ENCODE data around the gene CNEP1R1. TPM values are rescaled to one million over a fixed set of nuclear protein-coding genes. Genes with fewer than 3 reads are reported as not detected.

CNEP1R1 gene
- total RNA-seq, 4 donors from 2014 or later, result 14.1 to 51.7 (median 29.5) TPM

DNA sequence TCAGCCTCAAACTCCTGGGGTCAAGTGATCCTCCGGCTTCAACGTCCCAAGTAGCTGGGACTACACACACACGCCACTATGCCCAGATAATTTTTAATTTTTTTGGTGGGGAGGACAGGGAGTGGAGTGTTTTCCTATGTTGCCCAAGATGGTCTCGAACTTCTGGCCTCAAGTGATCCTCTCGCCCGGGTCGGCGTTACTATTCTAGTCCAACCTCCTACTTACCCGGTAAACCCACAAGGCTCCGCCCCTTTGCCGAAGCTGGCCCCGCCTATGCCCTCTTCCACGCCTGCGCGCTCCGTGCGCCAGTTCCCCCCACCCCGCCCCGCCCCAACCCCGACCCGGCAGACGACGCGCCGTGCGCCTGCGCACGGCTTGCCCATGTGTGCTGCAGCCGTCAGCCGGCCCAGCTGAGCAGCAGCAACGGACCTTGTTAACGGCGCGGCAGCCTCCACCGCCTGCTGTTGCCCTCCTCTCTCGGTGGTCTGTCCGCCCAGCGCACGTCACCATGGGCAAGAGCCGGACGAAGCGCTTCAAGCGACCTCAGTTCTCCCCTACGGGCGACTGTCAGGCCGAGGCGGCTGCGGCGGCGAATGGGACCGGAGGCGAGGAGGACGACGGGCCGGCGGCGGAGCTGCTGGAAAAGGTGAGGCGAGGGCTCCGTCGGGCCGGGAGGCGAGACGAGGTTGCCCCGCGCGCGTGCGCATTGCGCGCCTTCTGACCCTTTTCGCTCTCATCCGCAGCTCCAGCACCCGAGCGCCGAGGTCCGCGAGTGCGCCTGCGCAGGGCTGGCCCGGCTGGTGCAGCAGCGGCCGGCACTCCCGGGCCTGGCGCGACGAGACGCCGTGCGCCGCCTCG lies 40.8 kb downstream of the CNEP1R1 start, which contains the start of gene HEATR3:
Gene HEATR3, plus strand, starts transcription at position 347 of the 858 bp plus-strand sequence. Its CDS starts 162 bp downstream, at position 509.
- Histone ChIP-seq H3K27me3 (no peaks in the 10 kb centered on the region), H3K36me3 (no peaks in the 10 kb centered on the region), H3K4me1 (peaks cover 0 to 8% of the 10 kb centered on the region in 2 donors), H3K9me3 (no peaks in the 10 kb centered on the region), H3K4me3 (peak within 1 kb of the TSS; percentile 94 to 98), H3K27ac (peak within 1 kb of the TSS; percentile 95 to 98)
- peak; percentile 92 to 97 for DNase-seq
- intact Hi-C loops (cut with DNase I; ENCODE audit: low total_unique reads), result no loop called here
- TF ChIP-seq, protein P1, sequence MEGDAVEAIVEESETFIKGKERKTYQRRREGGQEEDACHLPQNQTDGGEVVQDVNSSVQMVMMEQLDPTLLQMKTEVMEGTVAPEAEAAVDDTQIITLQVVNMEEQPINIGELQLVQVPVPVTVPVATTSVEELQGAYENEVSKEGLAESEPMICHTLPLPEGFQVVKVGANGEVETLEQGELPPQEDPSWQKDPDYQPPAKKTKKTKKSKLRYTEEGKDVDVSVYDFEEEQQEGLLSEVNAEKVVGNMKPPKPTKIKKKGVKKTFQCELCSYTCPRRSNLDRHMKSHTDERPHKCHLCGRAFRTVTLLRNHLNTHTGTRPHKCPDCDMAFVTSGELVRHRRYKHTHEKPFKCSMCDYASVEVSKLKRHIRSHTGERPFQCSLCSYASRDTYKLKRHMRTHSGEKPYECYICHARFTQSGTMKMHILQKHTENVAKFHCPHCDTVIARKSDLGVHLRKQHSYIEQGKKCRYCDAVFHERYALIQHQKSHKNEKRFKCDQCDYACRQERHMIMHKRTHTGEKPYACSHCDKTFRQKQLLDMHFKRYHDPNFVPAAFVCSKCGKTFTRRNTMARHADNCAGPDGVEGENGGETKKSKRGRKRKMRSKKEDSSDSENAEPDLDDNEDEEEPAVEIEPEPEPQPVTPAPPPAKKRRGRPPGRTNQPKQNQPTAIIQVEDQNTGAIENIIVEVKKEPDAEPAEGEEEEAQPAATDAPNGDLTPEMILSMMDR (IDR thresholded peaks at IDR 0.05), result peak in 2 of 4 experiments; percentile 23 to 27
- TF ChIP-seq POLR2A (IDR thresholded peaks at IDR 0.05), result peak; percentile 8 to 56

DNA sequence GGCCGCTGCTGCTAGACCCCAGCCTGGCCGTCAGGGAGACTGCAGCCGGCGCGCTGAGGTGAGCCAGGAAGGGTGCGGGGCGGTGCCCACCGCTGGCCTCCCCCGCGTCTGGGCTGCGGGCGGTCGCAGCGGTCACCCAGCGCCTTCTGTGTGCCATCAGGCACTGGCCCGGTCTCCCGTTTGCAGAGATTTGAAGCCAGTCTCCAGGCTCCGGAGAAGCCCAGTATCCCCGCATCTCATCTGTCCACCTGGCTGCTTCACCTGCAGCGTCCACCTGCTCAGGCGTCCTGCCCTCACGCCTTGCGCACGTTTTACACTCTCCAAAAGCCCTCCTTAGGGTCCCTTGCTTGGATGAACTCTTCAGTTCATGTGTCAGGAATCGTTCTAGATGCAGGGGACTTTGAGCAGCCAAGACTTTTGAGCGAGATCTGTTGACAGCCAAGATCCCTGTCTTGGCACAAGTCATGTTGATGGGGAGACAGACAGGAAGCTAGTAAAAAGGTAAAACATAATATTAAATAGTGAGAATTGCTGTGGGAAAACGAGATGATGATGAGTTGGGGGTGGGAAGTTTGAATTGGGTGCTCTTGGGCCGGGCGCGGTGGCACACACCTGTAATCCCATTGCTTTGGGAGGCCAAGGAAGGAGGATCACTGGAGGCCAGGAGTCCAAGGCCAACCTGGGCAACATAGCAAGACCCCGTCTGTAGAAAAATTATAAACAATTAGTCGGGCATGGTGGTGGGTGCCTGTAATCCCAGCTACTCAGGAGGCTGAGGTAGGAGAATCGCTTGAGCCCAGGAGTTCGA lies 41.7 kb downstream of the CNEP1R1 start:
- H3K4me3 ChIP-seq, result peak overlapping the region; percentile 94 to 98

DNA sequence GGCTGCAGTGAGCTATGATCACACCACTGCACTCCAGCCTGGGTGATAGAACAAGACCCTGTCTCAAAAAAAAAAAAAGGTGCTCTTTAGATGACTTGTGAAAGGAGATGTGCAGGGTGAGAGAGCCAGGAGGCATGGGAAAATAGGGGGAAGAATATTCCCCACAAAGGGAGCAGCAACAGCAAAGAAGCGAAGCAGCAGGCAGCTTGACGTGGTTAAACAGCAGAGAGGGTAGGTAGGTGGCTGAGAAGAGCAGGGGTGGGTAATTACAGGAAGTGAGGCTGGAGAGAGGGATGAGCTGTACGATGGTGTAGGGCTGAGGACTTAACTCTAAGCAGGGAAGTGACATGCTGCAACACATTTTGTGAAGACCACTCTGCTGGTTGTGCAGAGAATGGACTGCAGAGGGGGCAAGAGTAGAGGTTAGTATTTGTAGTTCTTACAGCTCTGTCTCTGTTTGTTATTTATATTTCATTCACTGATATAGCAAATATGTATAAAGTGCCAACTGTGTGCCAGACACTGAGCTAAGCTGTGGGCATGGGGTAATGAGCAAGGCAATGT lies 42.3 kb downstream of the CNEP1R1 start:
- H3K27ac ChIP-seq, result no peak overlapping the region
- no peaks in the 10 kb centered on the region for H3K9me3 ChIP-seq
- no peaks in the 10 kb centered on the region for H3K36me3 ChIP-seq
- H3K4me1 ChIP-seq, result peaks cover 0 to 8% of the 10 kb centered on the region in 2 donors
- H3K4me3 ChIP-seq, result no peak overlapping the region
- peak in 1 of 2 donors; percentile 19 for DNase-seq
- TF ChIP-seq, protein P1 (IDR thresholded peaks at IDR 0.05), result peak; percentile 7 to 26 (median 16)
- TF ChIP-seq POLR2A (IDR thresholded peaks at IDR 0.05), result no peak
- H3K27me3 ChIP-seq, result no peaks in the 10 kb centered on the region
- intact Hi-C loops (cut with DNase I; ENCODE audit: low total_unique reads), result no loop called here

More for the DNA sequence above, 41.7 kb downstream of the CNEP1R1 start:
- Histone ChIP-seq H3K36me3 (no peaks in the 10 kb centered on the region), H3K27ac (peak overlapping the region; percentile 95 to 98), H3K9me3 (no peaks in the 10 kb centered on the region), H3K4me1 (peaks cover 0 to 8% of the 10 kb centered on the region in 2 donors), H3K27me3 (no peaks in the 10 kb centered on the region)
- DNase-seq, result no peak
- intact Hi-C loops (cut with DNase I; ENCODE audit: low total_unique reads), result no loop called here
- TF ChIP-seq POLR2A (IDR thresholded peaks at IDR 0.05), result no peak
- TF ChIP-seq, protein P1 (IDR thresholded peaks at IDR 0.05), result no peak

DNA sequence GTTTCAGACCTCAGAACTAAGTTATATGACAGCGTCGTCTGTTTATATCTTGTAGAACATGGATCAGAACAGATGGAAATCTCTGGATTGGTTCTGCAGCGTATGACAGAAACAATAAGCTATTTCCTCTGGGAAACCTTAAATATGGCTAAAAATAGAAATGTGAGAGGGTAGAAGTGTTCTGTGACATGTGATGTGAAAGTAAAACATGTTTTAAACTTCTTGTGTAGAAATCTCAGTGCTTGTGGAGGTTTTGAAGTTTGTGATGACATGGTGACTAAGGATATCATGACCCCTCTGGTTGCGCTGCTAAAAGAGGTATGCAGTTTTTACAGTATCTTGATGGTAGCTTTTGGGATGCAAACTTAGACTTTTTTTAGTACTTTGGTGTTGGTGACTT lies 43.5 kb downstream of the CNEP1R1 start:
- TF ChIP-seq, protein P1 (IDR thresholded peaks at IDR 0.05), result no peak
- no peak for TF ChIP-seq POLR2A (IDR thresholded peaks at IDR 0.05)
- H3K36me3 ChIP-seq, result no peaks in the 10 kb centered on the region
- no peak overlapping the region for H3K27ac ChIP-seq
- H3K4me1 ChIP-seq, result peaks cover 0 to 8% of the 10 kb centered on the region in 2 donors
- no peaks in the 10 kb centered on the region for H3K27me3 ChIP-seq
- no peak for DNase-seq
- H3K9me3 ChIP-seq, result no peaks in the 10 kb centered on the region
- H3K4me3 ChIP-seq, result no peak overlapping the region
- intact Hi-C loops (cut with DNase I; ENCODE audit: low total_unique reads), result no loop called here
